ENCODE results near the gene HMHB1. TPM values are rescaled to one million over a fixed set of nuclear protein-coding genes. Genes with fewer than 3 reads are reported as not detected.

HMHB1 gene
- total and polyA plus RNA-seq, 7 donors, result not detected

DNA sequence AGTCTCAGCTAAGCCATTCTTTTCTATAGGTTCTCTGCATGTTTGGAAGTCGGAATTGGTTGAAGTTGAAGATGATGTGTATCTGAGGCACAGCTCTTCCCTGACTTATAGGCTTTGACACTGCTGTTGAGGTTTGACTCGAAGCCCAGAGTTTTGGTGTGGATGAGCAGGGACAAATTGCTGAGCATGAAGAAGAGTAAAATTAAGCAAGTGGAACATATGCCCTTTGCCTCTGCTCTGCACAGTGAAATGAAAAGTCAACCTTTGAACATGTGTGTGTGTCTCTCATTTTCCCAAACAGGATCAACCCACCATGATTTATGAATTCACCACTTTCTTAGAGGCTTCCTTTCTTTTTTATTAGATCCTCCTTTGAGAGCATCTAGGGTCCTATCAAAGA, 8.5 kb downstream of the HMHB1 start:
- H3K4me1 ChIP-seq, result peaks cover 8% of the 10 kb centered on the region
- no peak for TF ChIP-seq CTCF (IDR thresholded peaks at IDR 0.05)
- H3K9me3 ChIP-seq, result no peaks in the 10 kb centered on the region
- no peak overlapping the region for H3K27ac ChIP-seq
- no peak overlapping the region for H3K4me3 ChIP-seq
- H3K27me3 ChIP-seq (ENCODE audit: insufficient read depth in 3 of 3, low read length in 2 of 3), result no peaks in the 10 kb centered on the region
- intact Hi-C loops (cut with DNase I), result loop anchor here (5.0 to 10.0 kb wide), 5 partner anchors 324 to 898 kb away; no protein-coding TSS in a partner anchor
- DNase-seq (no peak), ATAC-seq (no peak)
- 56 to 65% (median 63%) methylated on average over 2 of the region's 2 CpGs for WGBS, 3 donors
- no peaks in the 10 kb centered on the region for H3K36me3 ChIP-seq (ENCODE audit: insufficient read depth in 1 of 2, low read depth in 1 of 2)

- ATAC-seq, result peak; percentile 93 to 99 (median 97)
- peak; percentile 99 for TF ChIP-seq CTCF (IDR thresholded peaks at IDR 0.05)
- H3K36me3 ChIP-seq (ENCODE audit: insufficient read depth in 1 of 2, low read depth in 1 of 2), result no peaks in the 10 kb centered on the region
Measured at GRCh38 chr5:143824851-143825720, 13.1 kb downstream of the HMHB1 start.

GRCh38 chr5:143826951-143827444, 15.0 kb downstream of the HMHB1 start:
- WGBS, 3 donors, result 83 to 89% (median 87%) methylated on average over 3 of the region's 3 CpGs
- intact Hi-C loops (cut with DNase I), result loop anchor here (5.0 to 10.0 kb wide), 7 partner anchors 145 to 900 kb away; partner anchors contain the start of gene NR3C1 (in 1 of the 2)
- Histone ChIP-seq H3K9me3 (no peaks in the 10 kb centered on the region), H3K36me3 (ENCODE audit: insufficient read depth in 1 of 2, low read depth in 1 of 2) (no peaks in the 10 kb centered on the region), H3K27me3 (ENCODE audit: insufficient read depth in 3 of 3, low read length in 2 of 3) (no peaks in the 10 kb centered on the region), H3K4me1 (peaks cover 8% of the 10 kb centered on the region), H3K4me3 (no peak overlapping the region), H3K27ac (no peak overlapping the region)
- DNase-seq (no peak), ATAC-seq (no peak)
- TF ChIP-seq CTCF (IDR thresholded peaks at IDR 0.05), result no peak

More at GRCh38 chr5:143824851-143825720, 13.1 kb downstream of the HMHB1 start:
- Histone ChIP-seq H3K4me1 (peaks cover 8% of the 10 kb centered on the region), H3K4me3 (no peak overlapping the region), H3K9me3 (no peaks in the 10 kb centered on the region), H3K27me3 (ENCODE audit: insufficient read depth in 3 of 3, low read length in 2 of 3) (no peaks in the 10 kb centered on the region), H3K27ac (no peak overlapping the region)
- 29 to 40% (median 36%) methylated on average over 8 of the region's 8 CpGs for WGBS, 3 donors
- intact Hi-C loops (cut with DNase I), result loop anchor here (5.0 to 10.0 kb wide), 8 partner anchors 147 to 903 kb away; partner anchors contain the start of gene NR3C1 (in 1 of the 2)
- peak; percentile 71 to 87 for DNase-seq

DNA sequence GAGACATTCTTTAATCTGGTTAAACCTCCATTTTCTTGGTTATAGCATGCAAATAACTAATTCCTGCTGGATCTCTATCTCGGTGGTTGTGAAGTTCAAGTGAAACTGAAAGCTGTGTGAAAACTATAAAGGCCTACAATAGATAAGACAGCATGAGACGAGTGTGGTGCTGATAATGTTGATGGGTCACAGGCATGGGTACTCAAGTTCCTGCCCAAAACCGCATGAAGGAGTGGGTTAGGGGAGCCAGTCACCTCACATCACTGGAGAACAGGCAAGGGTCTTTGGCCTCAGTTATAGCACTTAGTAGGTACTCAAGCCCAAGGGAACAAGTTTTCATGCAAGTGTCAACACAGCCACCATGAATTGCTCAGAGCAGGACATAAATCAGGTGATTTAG, 16.7 kb downstream of the HMHB1 start:
- no peak for ATAC-seq
- Histone ChIP-seq H3K36me3 (ENCODE audit: insufficient read depth in 1 of 2, low read depth in 1 of 2) (no peaks in the 10 kb centered on the region), H3K4me1 (peaks cover 8% of the 10 kb centered on the region), H3K27me3 (ENCODE audit: insufficient read depth in 3 of 3, low read length in 2 of 3) (no peaks in the 10 kb centered on the region), H3K27ac (no peak overlapping the region), H3K4me3 (no peak overlapping the region), H3K9me3 (no peaks in the 10 kb centered on the region)
- WGBS, 3 donors, result 75 to 77% (median 76%) methylated on average over 3 of the region's 3 CpGs
- intact Hi-C loops (cut with DNase I), result loop anchor here (5.0 to 10.0 kb wide), 7 partner anchors 144 to 901 kb away; partner anchors contain the start of gene NR3C1 (in 1 of the 2)
- DNase-seq, result no peak
- no peak for TF ChIP-seq CTCF (IDR thresholded peaks at IDR 0.05)

Measured in psoas muscle (tissue), 8 donors.